ENCODE data around the gene CENPM.

- TF ChIP-seq CTCF (conservative IDR thresholded peaks at IDR 0.05; ENCODE audit: low read length) (no peak), EZH2phosphoT487 (IDR thresholded peaks at IDR 0.05; ENCODE audit: borderline replicate concordance, low read depth, low read length) (no peak)
Measured at GRCh38 chr22:41976961-41977566, 30.1 kb upstream of the CENPM start.
